GM12878 (cell line): ENCODE data around the gene MDM4. TPM values are rescaled to one million over a fixed set of nuclear protein-coding genes. Genes with fewer than 3 reads are reported as not detected.

Experiments used
- ATAC-seq: fragments of 200-7000 bp; cut with Tn5 transposase; 3 replicates; pipeline ENCODE4 v1.9.1; 2020; ENCODE audit warnings: mild to moderate bottlenecking, moderate library complexity
- BruUV-seq: library from RNA; stranded (reverse); fragments of 400-500 nt; replicated peaks from 2 replicates; lab custom pipeline; 2021; lab: Mats Ljungman, UMichigan
- CTCF ChIA-PET: fragments of 300-600 bp; sonication (Branson Sonifier 250); formaldehyde crosslinking; extraction: SDS; loops from one replicate; lab custom pipeline; 2021; ENCODE audit warnings: inconsistent platforms; lab: Yijun Ruan, JAX
- POLR2A ChIA-PET: fragments of 350-600 bp; formaldehyde crosslinking; extraction: SDS; loops from one replicate; lab custom pipeline; 2021; ENCODE audit warnings: inconsistent platforms; lab: Charles Lee
- RAD21 ChIA-PET: fragments of 300-600 bp; sonication (Branson Sonifier 250); formaldehyde crosslinking; loops from one replicate; lab custom pipeline; 2023; ENCODE audit warnings: antibody characterized with exemption; ENCODE audit not compliant: unreplicated experiment; lab: Charles Lee
- SMC1A ChIA-PET: fragments of 300-600 bp; sonication (Branson Sonifier 250); formaldehyde crosslinking; loops from one replicate; lab custom pipeline; 2023; ENCODE audit not compliant: unreplicated experiment, uncharacterized antibody; lab: Charles Lee
- DNase-seq: peaks from one replicate; pipeline ENCODE4 v3.0.0-alpha.2; 2011; ENCODE audit warnings: low read depth, low spot score
- FAIRE-seq: peaks from 3 replicates; lab custom pipeline; 2011; peaks lifted over from hg19 to GRCh38; lab: Jason Lieb, UNC
- H2AFZ ChIP-seq: 2 replicates; pipeline ENCODE4 v1.6.0; 2011; ENCODE audit warnings: low read depth, low read length, control low read depth; ENCODE audit not compliant: control insufficient read depth
- H3K27ac ChIP-seq: 2 replicates; pipeline ENCODE4 v1.5.1; 2011; ENCODE audit warnings: control low read depth; ENCODE audit not compliant: control insufficient read depth, insufficient read depth
- H3K27me3 ChIP-seq, 2 experiments: replicated peaks in 1 of 2; 2 replicates each; pipeline versions ENCODE4 v1.6.0 to v1.6.1; 2011; ENCODE audit warnings: low read length in 1 of 2; ENCODE audit not compliant: control insufficient read depth in 2 of 2, insufficient read depth in 2 of 2
- H3K36me3 ChIP-seq, 2 experiments: 2 replicates each; pipeline ENCODE4 v1.5.1; 2011; ENCODE audit warnings: low read length in 1 of 2; ENCODE audit not compliant: control insufficient read depth in 2 of 2, insufficient read depth in 2 of 2
- H3K4me1 ChIP-seq: 2 replicates; pipeline ENCODE4 v1.6.1; 2011; ENCODE audit warnings: mild to moderate bottlenecking, low read length, moderate library complexity, mixed read lengths; ENCODE audit not compliant: control insufficient read depth, insufficient read depth
- H3K4me2 ChIP-seq: 2 replicates; pipeline ENCODE4 v1.6.0; 2011; ENCODE audit warnings: control low read depth; ENCODE audit not compliant: control insufficient read depth, insufficient read depth
- H3K4me3 ChIP-seq: fragments of 200-600 bp; sonication (generic); 2 replicates; pipeline ENCODE4 v1.5.1; 2016
- H3K79me2 ChIP-seq: 2 replicates; pipeline ENCODE4 v1.6.0; 2011; ENCODE audit warnings: low read length; ENCODE audit not compliant: control insufficient read depth, insufficient read depth
- H3K9ac ChIP-seq: 2 replicates; pipeline ENCODE4 v1.8.0; 2011; ENCODE audit warnings: low read length, control low read depth, mixed read lengths; ENCODE audit not compliant: control insufficient read depth, insufficient read depth
- H3K9me3 ChIP-seq: replicated peaks from 3 replicates; pipeline ENCODE4 v1.5.1; 2011; ENCODE audit warnings: mild to moderate bottlenecking, low read length; ENCODE audit not compliant: control insufficient read depth, insufficient read depth
- H4K20me1 ChIP-seq: 2 replicates; pipeline ENCODE4 v1.6.0; 2011; ENCODE audit not compliant: control insufficient read depth, insufficient read depth
- BRCA1 ChIP-seq: IDR thresholded peaks from 2 replicates; pipeline ENCODE4 v1.6.1; 2011; ENCODE audit warnings: low read depth, low read length, improper control_type of control experiment
- EED ChIP-seq: sonication (generic); IDR thresholded peaks from 2 replicates; pipeline ENCODE4 v1.6.1; 2016; ENCODE audit warnings: antibody characterized with exemption, low read depth
- EZH2 ChIP-seq: IDR thresholded peaks from 2 replicates; pipeline ENCODE4 v1.6.1; 2012; ENCODE audit warnings: low read depth, mild to moderate bottlenecking, control low read depth, inconsistent platforms, low read length, borderline replicate concordance; ENCODE audit not compliant: control insufficient read depth
- MEF2A ChIP-seq: IDR thresholded peaks from 2 replicates; pipeline ENCODE4 v1.6.1; 2011; ENCODE audit warnings: low read depth, mild to moderate bottlenecking, low read length, moderate library complexity; ENCODE audit not compliant: insufficient read depth
- NFYB ChIP-seq: IDR thresholded peaks from 2 replicates; pipeline ENCODE4 v1.6.1; 2011; ENCODE audit warnings: low read depth, mild to moderate bottlenecking, low read length, improper control_type of control experiment, moderate library complexity; ENCODE audit not compliant: insufficient read depth
- POLR2A ChIP-seq: IDR thresholded peaks from 2 replicates; pipeline ENCODE4 v1.6.1; 2011; ENCODE audit warnings: low read depth, mild to moderate bottlenecking, low read length
- RBBP5 ChIP-seq: fragments of 200-600 bp; sonication (generic); conservative IDR thresholded peaks from 2 replicates; pipeline ENCODE4 v1.6.1; 2016
- RCOR1 ChIP-seq: conservative IDR thresholded peaks from 2 replicates; pipeline ENCODE4 v1.6.1; 2012; ENCODE audit warnings: low read depth, low read length, improper control_type of control experiment
- TAF1 ChIP-seq: IDR thresholded peaks from 2 replicates; pipeline ENCODE4 v1.6.1; 2011; ENCODE audit warnings: mild to moderate bottlenecking, low read depth, low read length, borderline replicate concordance
- TCF12 ChIP-seq: IDR thresholded peaks from 2 replicates; pipeline ENCODE4 v1.6.1; 2011; ENCODE audit warnings: low read depth, mild to moderate bottlenecking, low read length
- YY1 ChIP-seq: IDR thresholded peaks from 2 replicates; pipeline ENCODE4 v1.6.1; 2011; ENCODE audit warnings: low read depth, mild to moderate bottlenecking, low read length
- ZNF24 ChIP-seq: fragments of 450-650 bp; IDR thresholded peaks from 2 replicates; pipeline ENCODE4 v1.6.1; 2017; ENCODE audit warnings: antibody characterized with exemption, mild to moderate bottlenecking
- WGBS: methylation state at CpG from one replicate; pipeline ENCODE4 v1.1.6; 2016; ENCODE audit warnings: low lambda C conversion rate; ENCODE audit not compliant: insufficient replicate concordance, insufficient coverage; ENCODE audit errors: missing lambda C conversion rate; 5-methylcytosine and 5-hydroxymethylcytosine counted together
- in situ Hi-C: fragments of 300-500 bp; cut with MboI; formaldehyde crosslinking; loops from 9 replicates; pipeline ENCODE4 v1.14.3; 2018; ENCODE audit warnings: mixed read lengths
- intact Hi-C: fragments of 100-400 bp; cut with micrococcal nuclease; formaldehyde crosslinking; loops from one replicate; pipeline ENCODE4 v1.14.2; 2022; ENCODE audit not compliant: unreplicated experiment
- polyA plus RNA-seq, 11 experiments: library from polyadenylated mRNA; depleted of rRNA in 4 of 11; unstranded in 6 of 11; stranded (reverse) in 5 of 11; fragments of >200 nt; fragmentation: Nextera tagmentation in 4 of 11; fragmentation: Illumina TruSeq in 1 of 11; extraction: Ambion mirVana in 4 of 11; extraction: Trizol in 1 of 11; gene quantifications; 1 replicate in 1 of 11; 2 replicates in 10 of 11; pipeline versions ENCODE4 v1.2.1 to v1.2.3, GENCODE V29; 2011 to 2016; ENCODE audit warnings: inconsistent platforms in 2 of 11, missing spikeins in 2 of 11, low read depth in 1 of 11
- total RNA-seq, 4 experiments: library from RNA; depleted of rRNA in 3 of 4; stranded (reverse); fragments of >200 nt in 3 of 4; fragmentation: Illumina TruSeq in 1 of 4; extraction: Trizol in 1 of 4; gene quantifications; 2 replicates each; pipeline versions ENCODE4 v1.2.1 to v1.2.3, GENCODE V29; 2013 to 2021
- TF ChIP-seq, protein P1 (sequence below): fragments of 150-350 bp; IDR thresholded peaks from 2 replicates; pipeline ENCODE4 v1.6.1; 2014; ENCODE audit warnings: mild to moderate bottlenecking, low read depth, low read length
- TF ChIP-seq, protein P2 (sequence below): fragments of 450-650 bp; IDR thresholded peaks from 2 replicates; pipeline ENCODE4 v1.6.1; 2016; ENCODE audit warnings: mild to moderate bottlenecking, moderate library complexity, borderline replicate concordance

MDM4 gene
- total and polyA plus RNA-seq, 10 of the 15 experiments (the other 5 are each of a cell fraction or from before 2014, with no cell fraction given) = 2.5 to 74.4 (median 22.7) TPM

DNA sequence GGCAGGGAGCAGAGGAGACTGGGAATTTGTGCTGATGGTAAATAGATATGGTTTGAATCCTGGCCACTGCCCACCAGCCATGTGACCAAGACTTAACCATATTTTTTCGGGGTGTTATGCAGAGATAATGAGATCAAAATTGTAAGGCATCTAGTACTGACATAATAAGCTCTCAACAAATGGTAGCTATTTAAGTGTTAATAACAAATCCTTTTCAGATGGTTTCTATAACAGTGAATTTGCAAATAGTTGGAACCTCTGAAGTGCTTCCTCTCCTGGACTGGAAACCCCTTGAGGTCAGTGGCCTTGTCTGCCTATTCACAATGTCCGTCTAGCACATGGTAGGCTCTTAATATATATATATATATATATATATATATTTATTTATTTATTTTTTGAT, 64.7 kb downstream of the MDM4 start:
- Histone ChIP-seq H3K79me2 (no peaks in the 10 kb centered on the region), H3K27me3 (no peaks in the 10 kb centered on the region), H3K9me3 (no peaks in the 10 kb centered on the region)
- ChIA-PET POLR2A (interaction anchor here (0.7 to 1.5 kb wide), 5 partner anchors 13 to 1464 kb away, joined by 3 to 4 read pairs (median 3); partner anchors contain the start of gene ATP2B4), SMC1A (interaction anchor here (0.7 to 4.1 kb wide), 6 partner anchors 12 to 226 kb away, joined by 3 to 23 read pairs (median 4); no protein-coding TSS in a partner anchor)
- intact Hi-C loops = no loop called here
- TF ChIP-seq EZH2 = no peak
- no peak for TF ChIP-seq TCF12
- no peak for TF ChIP-seq YY1
- no peak for TF ChIP-seq RBBP5
- TF ChIP-seq, protein P1, sequence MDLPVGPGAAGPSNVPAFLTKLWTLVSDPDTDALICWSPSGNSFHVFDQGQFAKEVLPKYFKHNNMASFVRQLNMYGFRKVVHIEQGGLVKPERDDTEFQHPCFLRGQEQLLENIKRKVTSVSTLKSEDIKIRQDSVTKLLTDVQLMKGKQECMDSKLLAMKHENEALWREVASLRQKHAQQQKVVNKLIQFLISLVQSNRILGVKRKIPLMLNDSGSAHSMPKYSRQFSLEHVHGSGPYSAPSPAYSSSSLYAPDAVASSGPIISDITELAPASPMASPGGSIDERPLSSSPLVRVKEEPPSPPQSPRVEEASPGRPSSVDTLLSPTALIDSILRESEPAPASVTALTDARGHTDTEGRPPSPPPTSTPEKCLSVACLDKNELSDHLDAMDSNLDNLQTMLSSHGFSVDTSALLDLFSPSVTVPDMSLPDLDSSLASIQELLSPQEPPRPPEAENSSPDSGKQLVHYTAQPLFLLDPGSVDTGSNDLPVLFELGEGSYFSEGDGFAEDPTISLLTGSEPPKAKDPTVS = no peak
- no peak for TF ChIP-seq POLR2A
- no peak for TF ChIP-seq BRCA1
- TF ChIP-seq, protein P2, sequence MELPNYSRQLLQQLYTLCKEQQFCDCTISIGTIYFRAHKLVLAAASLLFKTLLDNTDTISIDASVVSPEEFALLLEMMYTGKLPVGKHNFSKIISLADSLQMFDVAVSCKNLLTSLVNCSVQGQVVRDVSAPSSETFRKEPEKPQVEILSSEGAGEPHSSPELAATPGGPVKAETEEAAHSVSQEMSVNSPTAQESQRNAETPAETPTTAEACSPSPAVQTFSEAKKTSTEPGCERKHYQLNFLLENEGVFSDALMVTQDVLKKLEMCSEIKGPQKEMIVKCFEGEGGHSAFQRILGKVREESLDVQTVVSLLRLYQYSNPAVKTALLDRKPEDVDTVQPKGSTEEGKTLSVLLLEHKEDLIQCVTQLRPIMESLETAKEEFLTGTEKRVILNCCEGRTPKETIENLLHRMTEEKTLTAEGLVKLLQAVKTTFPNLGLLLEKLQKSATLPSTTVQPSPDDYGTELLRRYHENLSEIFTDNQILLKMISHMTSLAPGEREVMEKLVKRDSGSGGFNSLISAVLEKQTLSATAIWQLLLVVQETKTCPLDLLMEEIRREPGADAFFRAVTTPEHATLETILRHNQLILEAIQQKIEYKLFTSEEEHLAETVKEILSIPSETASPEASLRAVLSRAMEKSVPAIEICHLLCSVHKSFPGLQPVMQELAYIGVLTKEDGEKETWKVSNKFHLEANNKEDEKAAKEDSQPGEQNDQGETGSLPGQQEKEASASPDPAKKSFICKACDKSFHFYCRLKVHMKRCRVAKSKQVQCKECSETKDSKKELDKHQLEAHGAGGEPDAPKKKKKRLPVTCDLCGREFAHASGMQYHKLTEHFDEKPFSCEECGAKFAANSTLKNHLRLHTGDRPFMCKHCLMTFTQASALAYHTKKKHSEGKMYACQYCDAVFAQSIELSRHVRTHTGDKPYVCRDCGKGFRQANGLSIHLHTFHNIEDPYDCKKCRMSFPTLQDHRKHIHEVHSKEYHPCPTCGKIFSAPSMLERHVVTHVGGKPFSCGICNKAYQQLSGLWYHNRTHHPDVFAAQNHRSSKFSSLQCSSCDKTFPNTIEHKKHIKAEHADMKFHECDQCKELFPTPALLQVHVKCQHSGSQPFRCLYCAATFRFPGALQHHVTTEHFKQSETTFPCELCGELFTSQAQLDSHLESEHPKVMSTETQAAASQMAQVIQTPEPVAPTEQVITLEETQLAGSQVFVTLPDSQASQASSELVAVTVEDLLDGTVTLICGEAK = no peak
- no peak for TF ChIP-seq NFYB
- no peak for TF ChIP-seq TAF1
- TF ChIP-seq MEF2A = no peak
- TF ChIP-seq RCOR1 = no peak
- TF ChIP-seq EED = no peak
- no peak for TF ChIP-seq ZNF24
- TF ChIP-seq, all 136 proteins: peak for 0
- H3K4me3 ChIP-seq = no peak overlapping the region
- FAIRE-seq = no peak
- RAD21 ChIA-PET = interaction anchor here (3.0 to 4.5 kb wide), 2 partner anchors 15 to 225 kb away, joined by 15 to 30 read pairs; no protein-coding TSS in a partner anchor
- DNase-seq = no peak
- BruUV-seq = no TSS peak
- CTCF ChIA-PET = interaction anchor here (0.9 to 7.5 kb wide), 6 partner anchors 14 to 409 kb away, joined by 3 to 59 read pairs (median 18); no protein-coding TSS in a partner anchor
- H2AFZ ChIP-seq = no peak overlapping the region
- WGBS = 93% methylated on average over 2 of the region's 2 CpGs
- H3K36me3 ChIP-seq = no peaks in the 10 kb centered on the region; a peak in 1 of 4 replicates
- in situ Hi-C loops = no loop called here
- H4K20me1 ChIP-seq = no peaks in the 10 kb centered on the region
- ATAC-seq = no peak
- H3K9ac ChIP-seq = no peak overlapping the region
- H3K4me2 ChIP-seq = no peak overlapping the region
- H3K27ac ChIP-seq = no peak overlapping the region
- peaks cover 23% of the 10 kb centered on the region for H3K4me1 ChIP-seq
